HG03139 (cell line): ENCODE measurements around the gene ESYT1.

Experiments used
- ATAC-seq: cut with Tn5 transposase; IDR thresholded peaks from one replicate; pipeline ENCODE4 v1.9.1; 2021; ENCODE audit not compliant: unreplicated experiment

The ESYT1 gene, protein sequence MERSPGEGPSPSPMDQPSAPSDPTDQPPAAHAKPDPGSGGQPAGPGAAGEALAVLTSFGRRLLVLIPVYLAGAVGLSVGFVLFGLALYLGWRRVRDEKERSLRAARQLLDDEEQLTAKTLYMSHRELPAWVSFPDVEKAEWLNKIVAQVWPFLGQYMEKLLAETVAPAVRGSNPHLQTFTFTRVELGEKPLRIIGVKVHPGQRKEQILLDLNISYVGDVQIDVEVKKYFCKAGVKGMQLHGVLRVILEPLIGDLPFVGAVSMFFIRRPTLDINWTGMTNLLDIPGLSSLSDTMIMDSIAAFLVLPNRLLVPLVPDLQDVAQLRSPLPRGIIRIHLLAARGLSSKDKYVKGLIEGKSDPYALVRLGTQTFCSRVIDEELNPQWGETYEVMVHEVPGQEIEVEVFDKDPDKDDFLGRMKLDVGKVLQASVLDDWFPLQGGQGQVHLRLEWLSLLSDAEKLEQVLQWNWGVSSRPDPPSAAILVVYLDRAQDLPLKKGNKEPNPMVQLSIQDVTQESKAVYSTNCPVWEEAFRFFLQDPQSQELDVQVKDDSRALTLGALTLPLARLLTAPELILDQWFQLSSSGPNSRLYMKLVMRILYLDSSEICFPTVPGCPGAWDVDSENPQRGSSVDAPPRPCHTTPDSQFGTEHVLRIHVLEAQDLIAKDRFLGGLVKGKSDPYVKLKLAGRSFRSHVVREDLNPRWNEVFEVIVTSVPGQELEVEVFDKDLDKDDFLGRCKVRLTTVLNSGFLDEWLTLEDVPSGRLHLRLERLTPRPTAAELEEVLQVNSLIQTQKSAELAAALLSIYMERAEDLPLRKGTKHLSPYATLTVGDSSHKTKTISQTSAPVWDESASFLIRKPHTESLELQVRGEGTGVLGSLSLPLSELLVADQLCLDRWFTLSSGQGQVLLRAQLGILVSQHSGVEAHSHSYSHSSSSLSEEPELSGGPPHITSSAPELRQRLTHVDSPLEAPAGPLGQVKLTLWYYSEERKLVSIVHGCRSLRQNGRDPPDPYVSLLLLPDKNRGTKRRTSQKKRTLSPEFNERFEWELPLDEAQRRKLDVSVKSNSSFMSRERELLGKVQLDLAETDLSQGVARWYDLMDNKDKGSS

DNA sequence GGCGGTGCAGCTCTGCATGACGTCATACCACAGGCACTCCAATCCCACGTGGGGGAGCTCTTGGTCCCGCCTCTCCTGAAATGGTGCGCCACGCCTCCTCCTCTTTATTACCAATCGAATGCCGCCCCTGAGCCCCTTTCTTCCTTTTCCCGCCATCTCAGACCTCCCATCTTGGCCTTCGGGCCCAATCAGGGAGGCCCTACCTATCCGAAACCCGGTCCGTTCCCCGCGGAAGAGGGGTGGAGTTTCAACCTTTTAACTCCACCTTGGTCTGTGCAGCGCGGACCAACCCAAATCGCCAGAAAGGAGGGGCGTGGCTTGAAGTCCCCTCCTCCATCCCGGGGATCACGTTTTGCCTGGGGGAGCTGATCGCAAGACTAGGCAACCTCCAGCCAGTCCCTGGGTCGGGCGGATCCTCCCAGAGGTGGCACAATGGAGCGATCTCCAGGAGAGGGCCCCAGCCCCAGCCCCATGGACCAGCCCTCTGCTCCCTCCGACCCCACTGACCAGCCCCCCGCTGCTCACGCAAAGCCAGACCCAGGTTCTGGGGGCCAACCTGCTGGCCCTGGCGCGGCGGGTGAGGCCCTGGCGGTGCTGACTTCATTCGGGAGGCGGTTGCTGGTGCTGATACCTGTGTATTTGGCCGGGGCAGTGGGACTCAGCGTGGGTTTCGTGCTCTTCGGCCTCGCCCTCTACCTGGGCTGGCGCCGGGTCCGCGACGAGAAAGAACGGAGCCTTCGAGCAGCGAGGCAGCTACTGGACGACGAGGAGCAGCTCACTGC is at the start of gene ESYT1:
ESYT1 (plus strand) TSS at position 380 of the 782 bp plus-strand sequence; CDS start at position 433, 53 bp downstream.
- peak; percentile 79 for ATAC-seq

DNA sequence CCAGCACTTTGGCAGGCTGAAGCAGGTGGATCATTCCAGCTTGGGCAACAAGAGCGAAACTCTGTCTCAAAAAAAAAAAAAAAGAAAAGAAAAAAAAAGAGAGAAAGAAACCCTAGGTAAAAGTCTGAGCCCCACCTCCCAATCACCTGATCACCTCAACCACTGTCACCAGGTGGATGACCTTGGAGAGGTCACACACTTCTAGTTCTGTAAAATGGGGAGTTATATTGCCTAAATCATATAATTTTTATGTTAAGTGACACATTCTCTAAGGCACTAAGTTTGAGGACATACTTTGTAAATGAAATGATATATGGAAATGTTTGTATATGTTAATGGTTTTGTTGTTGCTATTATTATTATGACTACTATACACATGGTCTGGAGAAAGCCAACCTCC is 49.6 kb upstream of the ESYT1 start:
- no peak for ATAC-seq

DNA sequence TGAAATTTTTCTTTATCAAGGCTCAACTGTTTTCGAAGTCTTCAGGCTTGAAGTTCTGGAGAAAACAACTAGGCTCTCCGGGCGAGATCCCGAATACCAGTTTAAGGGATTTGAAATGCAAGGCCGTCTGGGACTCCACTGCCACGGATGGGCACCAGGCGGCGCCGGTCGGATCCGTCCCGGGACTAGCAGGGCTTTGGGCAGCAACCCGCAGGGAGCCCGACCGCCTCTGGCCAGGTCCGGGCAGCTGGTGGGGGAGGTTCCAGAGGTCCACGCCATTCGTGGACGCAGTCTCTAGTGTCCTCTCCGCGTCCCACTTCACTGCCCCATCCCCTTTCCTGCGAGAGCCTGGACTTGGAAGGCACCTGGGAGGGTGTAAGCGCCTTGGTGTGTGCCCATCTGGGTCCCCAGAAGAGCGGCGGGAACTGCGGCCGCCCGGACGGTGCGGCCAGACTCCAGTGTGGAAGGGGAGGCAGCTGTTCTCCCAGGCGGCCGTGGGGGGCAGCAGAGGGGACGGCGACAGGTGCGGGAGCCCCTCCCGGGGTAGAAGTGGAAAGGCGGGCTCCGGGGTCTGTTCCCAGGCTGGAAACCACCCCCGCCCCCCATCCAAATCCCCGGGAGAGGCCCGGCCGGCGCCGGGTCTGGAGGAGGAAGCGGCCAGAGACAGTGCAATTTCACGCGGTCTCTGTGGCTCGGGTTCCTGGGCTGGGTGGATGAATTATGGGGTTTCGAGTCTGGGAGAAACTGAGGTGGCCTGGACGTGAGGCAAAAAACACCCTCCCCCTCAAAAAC is 48.9 kb upstream of the ESYT1 start:
- ATAC-seq, result peak; percentile 57

DNA sequence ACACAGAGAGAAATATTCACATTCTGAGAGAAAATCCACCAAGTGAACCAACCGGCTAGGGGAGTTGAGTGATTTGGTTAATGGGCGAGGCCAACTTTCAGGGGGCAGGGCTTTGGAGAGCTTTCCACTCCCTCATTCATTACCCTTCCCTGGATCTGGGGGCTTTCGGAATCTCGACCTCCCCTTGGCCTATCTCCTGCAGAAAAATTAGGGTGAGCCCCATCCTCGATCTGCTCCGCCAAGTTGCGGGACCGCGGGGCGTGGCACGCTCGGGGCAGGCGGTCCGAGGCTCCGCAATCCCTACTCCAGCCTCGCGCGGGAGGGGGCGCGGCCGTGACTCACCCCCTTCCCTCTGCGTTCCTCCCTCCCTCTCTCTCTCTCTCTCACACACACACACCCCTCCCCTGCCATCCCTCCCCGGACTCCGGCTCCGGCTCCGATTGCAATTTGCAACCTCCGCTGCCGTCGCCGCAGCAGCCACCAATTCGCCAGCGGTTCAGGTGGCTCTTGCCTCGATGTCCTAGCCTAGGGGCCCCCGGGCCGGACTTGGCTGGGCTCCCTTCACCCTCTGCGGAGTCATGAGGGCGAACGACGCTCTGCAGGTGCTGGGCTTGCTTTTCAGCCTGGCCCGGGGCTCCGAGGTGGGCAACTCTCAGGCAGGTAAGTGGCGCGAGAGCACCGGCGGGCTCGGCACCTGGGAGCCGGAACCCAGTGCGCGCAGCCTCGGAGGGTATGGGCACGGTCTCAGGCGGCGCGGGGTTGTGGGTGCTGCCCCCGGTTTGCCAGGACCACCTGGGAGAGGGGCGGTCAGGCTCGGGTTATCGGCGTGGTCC is 48.1 kb upstream of the ESYT1 start, which contains the start of gene ERBB3:
ERBB3 (plus strand) TSS at position 443 of the 833 bp plus-strand sequence; CDS start at position 579, 136 bp downstream.
- no peak for ATAC-seq

DNA sequence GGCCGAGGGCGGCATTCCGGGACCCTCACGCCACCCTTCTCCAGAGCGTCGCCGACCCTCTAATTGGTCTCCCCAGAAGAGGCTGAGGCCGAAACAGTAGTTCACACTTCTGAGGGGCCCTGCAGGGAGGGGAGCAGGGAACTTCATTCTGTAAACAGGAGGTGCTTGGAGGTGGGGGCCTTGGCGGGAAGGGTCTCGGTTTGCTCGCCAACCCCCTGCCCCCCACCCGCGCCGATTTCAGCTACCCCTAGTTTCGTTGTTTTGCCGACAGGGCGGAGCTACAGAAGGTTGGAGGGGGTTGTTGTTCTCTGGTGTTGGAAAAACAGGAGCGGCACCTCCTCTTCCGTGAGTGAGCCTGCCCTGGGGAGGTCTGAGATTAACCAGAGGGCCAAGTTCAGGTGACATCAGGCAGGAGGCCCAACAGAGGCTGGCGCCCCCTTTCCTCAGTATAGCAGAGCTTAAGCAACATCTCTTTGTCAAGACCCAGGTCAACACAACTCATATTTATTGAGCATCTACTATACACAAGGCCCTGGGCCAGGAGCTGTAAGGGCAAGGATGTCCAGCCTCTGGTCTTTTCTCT is 47.4 kb upstream of the ESYT1 start:
- no peak for ATAC-seq

DNA sequence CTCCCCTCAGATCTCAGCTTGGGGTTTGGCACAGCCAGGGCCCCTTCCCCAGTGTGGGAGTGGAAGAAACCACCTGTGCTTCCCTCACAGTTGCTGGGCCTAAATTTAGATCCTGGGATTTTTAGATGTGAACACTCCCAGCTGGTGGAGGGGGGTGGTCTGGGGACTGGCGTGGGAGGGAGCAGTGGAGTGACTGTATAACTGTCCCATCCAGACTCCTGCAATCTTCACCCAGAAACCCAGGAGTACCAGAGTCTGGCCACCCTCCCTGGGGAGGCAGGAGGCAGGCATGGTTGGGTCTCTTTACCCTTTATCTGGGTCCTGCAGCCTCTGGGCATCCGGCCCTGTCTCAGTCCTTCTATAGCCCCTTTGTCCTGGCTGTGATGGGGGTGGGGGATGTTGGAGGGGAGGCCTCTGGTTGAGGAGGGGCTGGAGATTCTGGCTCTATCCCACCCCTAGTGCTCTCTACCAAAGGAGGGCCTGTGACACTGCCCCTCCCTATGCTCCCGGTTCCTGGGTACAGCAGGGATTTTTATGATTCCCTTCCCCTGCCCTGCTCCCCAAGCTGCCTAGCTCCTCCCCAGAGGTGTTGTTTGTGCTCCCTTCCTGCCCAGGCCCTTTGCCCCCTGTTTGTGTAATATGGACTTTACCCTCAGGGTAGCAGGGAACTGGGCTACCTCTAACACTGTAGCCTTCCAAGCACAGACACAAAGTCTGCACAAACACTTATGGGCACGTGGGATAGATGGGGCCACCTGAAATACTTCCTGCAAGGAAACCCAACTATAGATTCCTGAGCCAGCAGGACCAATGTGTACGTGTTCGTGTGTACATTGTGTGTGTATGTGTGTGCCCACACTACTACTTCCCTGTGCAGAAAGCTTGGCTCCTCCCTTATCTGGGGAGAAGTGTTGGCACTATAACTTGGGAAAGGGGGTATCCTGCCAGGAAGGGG is 46.4 kb upstream of the ESYT1 start:
- no peak for ATAC-seq

DNA sequence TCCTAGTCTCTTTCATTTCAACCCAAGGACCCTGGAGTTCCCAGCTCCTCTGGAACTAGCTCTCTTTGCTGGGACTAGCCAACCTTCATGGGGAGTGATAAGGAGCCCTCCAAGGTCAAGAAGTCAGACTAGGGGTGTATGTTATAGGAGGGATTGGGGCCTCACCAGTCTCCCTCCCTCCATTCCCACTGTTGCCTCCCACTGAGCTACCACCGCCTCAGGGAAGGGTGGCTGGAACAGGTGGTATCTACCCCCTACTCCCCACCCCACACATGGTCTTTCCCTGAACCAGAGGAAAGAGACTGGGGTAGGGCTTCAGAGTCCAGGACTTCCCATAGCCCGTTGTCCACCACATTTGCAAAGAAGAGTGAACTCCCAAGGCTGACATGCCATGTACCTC is 45.7 kb upstream of the ESYT1 start:
- no peak for ATAC-seq

DNA sequence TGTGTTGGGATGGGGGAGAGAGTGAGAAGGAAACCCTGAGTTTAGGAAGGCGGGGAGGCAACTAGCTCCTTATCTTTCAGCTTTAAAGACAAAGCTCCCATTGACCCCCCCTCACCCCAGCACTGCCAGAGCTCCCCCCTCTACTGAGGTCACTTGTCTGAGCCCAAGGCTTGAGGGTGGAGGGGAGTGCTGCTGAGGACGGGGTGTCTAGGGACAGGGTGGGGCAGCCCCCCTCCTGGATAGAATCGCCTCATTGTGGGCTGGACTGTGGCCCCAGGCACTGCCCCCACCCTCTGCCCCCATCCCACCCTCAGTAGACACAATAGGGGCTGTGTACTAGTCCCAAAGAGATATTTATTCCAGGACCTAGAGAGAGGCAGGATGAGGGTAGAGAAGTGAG is 45.1 kb upstream of the ESYT1 start:
- no peak for ATAC-seq

DNA sequence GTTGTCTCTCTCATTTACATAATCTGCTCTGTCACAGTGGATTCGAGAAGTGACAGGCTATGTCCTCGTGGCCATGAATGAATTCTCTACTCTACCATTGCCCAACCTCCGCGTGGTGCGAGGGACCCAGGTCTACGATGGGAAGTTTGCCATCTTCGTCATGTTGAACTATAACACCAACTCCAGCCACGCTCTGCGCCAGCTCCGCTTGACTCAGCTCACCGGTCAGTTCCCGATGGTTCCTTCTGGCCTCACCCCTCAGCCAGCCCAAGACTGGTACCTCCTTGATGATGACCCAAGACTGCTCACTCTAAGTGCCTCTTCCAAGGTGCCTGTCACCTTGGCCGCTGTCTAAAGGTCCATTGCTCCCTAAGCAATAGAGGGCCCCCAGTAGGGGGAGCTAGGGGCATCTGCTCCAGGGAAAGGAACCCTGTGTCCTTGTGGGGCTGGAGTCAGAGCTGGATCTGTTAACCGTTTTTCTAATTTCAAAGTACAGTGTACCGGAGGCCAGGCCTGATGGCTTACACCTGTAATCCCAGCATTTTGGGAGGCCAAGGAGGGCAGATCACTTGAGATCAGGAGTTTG is 43.0 kb upstream of the ESYT1 start:
- no peak for ATAC-seq

DNA sequence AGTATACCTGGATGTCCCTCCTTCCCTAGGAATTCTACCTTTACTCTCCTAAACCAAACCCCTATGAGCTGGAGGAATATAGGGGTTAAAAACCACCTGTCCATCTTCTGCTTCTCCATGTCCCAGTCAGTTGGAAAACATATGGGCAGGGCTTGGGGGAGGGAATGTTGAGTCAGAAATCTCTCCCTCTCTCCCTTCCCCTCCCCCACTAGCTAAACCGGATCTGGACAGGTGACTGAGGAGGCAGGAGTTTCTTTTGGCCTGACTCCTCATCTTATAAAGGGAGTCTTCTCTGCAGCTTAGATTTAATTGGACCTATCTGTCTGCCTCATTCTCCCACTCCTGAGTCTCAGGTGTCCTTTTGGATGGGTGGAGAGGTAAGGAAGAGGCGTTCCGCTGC is 42.0 kb upstream of the ESYT1 start:
- no peak for ATAC-seq

DNA sequence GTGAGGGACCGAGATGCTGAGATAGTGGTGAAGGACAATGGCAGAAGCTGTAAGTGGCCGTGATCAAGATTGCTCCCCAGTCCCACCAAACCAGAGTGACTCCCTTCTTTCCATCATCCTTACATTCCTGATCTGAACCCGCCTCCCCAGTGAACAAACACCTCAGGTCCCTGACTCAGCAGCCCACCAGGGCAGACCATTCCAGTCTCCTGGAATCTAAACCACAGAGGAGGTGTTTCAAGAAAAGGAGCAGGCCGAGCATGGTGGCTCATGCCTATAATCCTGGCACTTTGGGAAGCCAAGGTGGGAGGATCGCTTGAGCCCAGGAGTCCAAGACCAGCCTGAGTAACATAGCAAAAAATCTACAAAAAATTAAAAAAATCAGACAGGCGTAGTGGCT is 41.5 kb upstream of the ESYT1 start:
- ATAC-seq, result no peak

DNA sequence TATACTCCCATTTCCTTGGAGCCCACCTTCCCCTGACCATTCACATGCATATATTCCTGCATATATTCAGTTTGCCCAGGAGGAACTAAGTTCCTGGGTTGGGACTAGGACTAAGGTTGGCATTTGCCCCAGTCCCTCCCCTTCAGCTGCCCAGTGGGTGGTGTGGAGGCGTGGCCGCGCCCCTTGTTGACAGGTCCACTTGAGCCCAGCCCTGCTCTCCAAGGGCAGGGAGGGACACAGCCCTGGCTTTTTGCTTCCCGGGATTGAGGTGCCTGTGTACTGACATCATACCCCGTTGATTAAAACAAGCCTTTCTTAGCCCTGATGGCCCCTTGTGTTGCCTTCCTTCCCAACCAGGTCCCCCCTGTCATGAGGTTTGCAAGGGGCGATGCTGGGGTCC is 40.8 kb upstream of the ESYT1 start:
- ATAC-seq, result no peak

DNA sequence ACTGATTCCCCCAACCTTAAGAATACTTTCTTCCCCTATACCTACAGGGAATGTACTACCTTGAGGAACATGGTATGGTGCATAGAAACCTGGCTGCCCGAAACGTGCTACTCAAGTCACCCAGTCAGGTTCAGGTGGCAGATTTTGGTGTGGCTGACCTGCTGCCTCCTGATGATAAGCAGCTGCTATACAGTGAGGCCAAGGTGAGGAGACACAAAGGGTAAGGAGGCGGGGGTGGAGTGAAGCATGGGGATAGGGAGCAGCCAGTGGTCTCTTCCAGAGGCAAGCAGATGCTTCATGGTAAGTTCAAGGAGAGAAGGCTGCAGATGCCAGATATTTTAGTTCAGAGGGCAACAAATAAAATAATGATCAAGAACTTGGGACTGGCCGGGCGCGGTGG is 30.3 kb upstream of the ESYT1 start:
- ATAC-seq, result no peak

DNA sequence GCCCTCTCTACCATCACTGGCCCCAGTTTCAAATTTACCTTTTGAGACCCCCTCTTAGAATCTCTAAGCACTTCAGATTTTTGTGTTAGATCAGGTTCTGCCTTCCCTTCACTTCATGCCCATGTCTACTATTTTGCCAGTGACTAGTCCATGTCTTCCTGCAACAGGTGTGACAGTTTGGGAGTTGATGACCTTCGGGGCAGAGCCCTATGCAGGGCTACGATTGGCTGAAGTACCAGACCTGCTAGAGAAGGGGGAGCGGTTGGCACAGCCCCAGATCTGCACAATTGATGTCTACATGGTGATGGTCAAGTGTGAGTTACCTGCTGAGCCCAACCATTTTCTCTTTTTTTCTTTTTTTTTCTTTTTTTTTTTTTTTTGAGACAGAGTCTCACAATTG is 29.5 kb upstream of the ESYT1 start:
- ATAC-seq, result no peak

DNA sequence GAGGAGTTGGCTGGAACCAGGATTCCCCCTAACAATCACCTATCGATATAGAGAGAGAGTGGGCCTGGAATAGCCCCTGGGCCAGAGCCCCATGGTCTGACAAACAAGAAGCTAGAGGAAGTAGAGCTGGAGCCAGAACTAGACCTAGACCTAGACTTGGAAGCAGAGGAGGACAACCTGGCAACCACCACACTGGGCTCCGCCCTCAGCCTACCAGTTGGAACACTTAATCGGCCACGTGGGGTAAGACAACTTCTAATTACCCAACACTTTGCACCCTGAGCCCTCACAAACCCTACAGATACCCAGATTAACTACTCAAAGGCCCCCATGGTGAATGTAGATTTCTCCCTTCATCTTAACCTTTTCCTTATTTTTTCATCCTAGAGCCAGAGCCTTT is 28.3 kb upstream of the ESYT1 start:
- ATAC-seq, result no peak

DNA sequence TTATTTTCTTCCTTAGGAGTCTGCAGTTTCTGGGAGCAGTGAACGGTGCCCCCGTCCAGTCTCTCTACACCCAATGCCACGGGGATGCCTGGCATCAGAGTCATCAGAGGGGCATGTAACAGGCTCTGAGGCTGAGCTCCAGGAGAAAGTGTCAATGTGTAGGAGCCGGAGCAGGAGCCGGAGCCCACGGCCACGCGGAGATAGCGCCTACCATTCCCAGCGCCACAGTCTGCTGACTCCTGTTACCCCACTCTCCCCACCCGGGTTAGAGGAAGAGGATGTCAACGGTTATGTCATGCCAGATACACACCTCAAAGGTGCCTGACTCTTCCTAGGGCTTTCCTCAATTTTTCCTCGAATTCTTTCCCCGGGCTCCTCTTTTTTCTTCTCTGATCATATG is 27.0 kb upstream of the ESYT1 start:
- no peak for ATAC-seq

DNA sequence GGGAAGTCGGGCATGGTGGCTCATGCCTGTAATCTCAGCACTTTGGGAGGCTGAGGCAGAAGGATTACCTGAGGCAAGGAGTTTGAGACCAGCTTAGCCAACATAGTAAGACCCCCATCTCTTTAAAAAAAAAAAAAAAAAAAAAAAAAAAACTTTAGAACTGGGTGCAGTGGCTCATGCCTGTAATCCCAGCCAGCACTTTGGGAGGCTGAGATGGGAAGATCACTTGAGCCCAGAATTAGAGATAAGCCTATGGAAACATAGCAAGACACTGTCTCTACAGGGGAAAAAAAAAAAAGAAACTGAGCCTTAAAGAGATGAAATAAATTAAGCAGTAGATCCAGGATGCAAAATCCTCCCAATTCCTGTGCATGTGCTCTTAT is 25.4 kb upstream of the ESYT1 start:
- no peak for ATAC-seq
